ENCODE data around the gene TSSC4. TPM values are rescaled to one million over a fixed set of nuclear protein-coding genes. Genes with fewer than 3 reads are reported as not detected.

The TSSC4 gene
- total RNA-seq, 4 donors from 2014 or later = 54.8 to 70.2 (median 66.3) TPM

GRCh38 chr11:2402106-2402505 lies 1.6 kb downstream of the TSSC4 start:
- WGBS, 2 donors (ENCODE audit: low coverage in 1 of 2) = 60% methylated on average over 1 of the region's 13 CpGs; no CpG with 5 or more reads in 1 of the 2 donors
- TF ChIP-seq POLR2AphosphoS5 (IDR thresholded peaks at IDR 0.05) = no peak
- Histone ChIP-seq H3K4me1 (peaks cover 0 to 34% (median 24%) of the 10 kb centered on the region in 3 donors), H3K9me3 (no peaks in the 10 kb centered on the region), H3K27me3 (no peaks in the 10 kb centered on the region), H3K4me3 (peak overlapping the region in 1 of 2 donors; percentile 92), H3K36me3 (peaks cover 0 to 45% of the 10 kb centered on the region in 2 donors), H3K27ac (peak overlapping the region in 1 of 4 donors; percentile 98)
- ATAC-seq = no peak

GRCh38 chr11:2402890-2403645 lies 2.5 kb downstream of the TSSC4 start:
- peaks cover 0 to 35% of the 10 kb centered on the region in 2 donors for H3K36me3 ChIP-seq
- no peak overlapping the region for H3K4me3 ChIP-seq
- H3K9me3 ChIP-seq = no peaks in the 10 kb centered on the region
- no peaks in the 10 kb centered on the region for H3K27me3 ChIP-seq
- peaks cover 0 to 34% (median 24%) of the 10 kb centered on the region in 3 donors for H3K4me1 ChIP-seq
- no peak overlapping the region for H3K27ac ChIP-seq
- ATAC-seq = no peak
- WGBS, 2 donors (ENCODE audit: low coverage in 1 of 2) = 65% methylated on average over 5 of the region's 31 CpGs; no CpG with 5 or more reads in 1 of the 2 donors
- no peak for TF ChIP-seq EP300 (IDR thresholded peaks at IDR 0.05)
- no peak for TF ChIP-seq CTCF (IDR thresholded peaks at IDR 0.05)
- TF ChIP-seq POLR2AphosphoS5 (IDR thresholded peaks at IDR 0.05) = no peak
- no peak for TF ChIP-seq POLR2A (IDR thresholded peaks at IDR 0.05)

GRCh38 chr11:2404735-2405196 lies 4.2 kb downstream of the TSSC4 start:
- no peak for ATAC-seq

GRCh38 chr11:2406451-2406850 lies 5.9 kb downstream of the TSSC4 start:
- TF ChIP-seq CTCF (IDR thresholded peaks at IDR 0.05) = no peak
- no peak for TF ChIP-seq EP300 (IDR thresholded peaks at IDR 0.05)
- H3K27ac ChIP-seq = no peak overlapping the region
- H3K4me1 ChIP-seq = peaks cover 0 to 13% (median 9%) of the 10 kb centered on the region in 3 donors
- H3K4me3 ChIP-seq = no peak overlapping the region
- H3K9me3 ChIP-seq = no peaks in the 10 kb centered on the region
- no peaks in the 10 kb centered on the region for H3K27me3 ChIP-seq
- peaks cover 0 to 27% of the 10 kb centered on the region in 2 donors for H3K36me3 ChIP-seq
- ATAC-seq = no peak
- WGBS, 2 donors (ENCODE audit: low coverage in 1 of 2) = 81% methylated on average over 4 of the region's 14 CpGs; no CpG with 5 or more reads in 1 of the 2 donors

More at GRCh38 chr11:2404735-2405196, 4.2 kb downstream of the TSSC4 start:
- TF ChIP-seq POLR2AphosphoS5 (IDR thresholded peaks at IDR 0.05) (no peak), EP300 (IDR thresholded peaks at IDR 0.05) (no peak), CTCF (IDR thresholded peaks at IDR 0.05) (no peak)
- Histone ChIP-seq H3K36me3 (peaks cover 0 to 27% of the 10 kb centered on the region in 2 donors), H3K27me3 (no peaks in the 10 kb centered on the region), H3K4me1 (peaks cover 0 to 19% (median 13%) of the 10 kb centered on the region in 3 donors), H3K27ac (no peak overlapping the region), H3K9me3 (no peaks in the 10 kb centered on the region), H3K4me3 (no peak overlapping the region)
- WGBS, 2 donors (ENCODE audit: low coverage in 1 of 2) = 100% methylated on average over 2 of the region's 12 CpGs; no CpG with 5 or more reads in 1 of the 2 donors

GRCh38 chr11:2406878-2407410 lies 6.4 kb downstream of the TSSC4 start:
- no peak overlapping the region for H3K4me3 ChIP-seq
- ATAC-seq = no peak
- WGBS, 2 donors (ENCODE audit: low coverage in 1 of 2) = 80 to 81% methylated on average over 2 to 3 of the region's 24 CpGs
- TF ChIP-seq EP300 (IDR thresholded peaks at IDR 0.05) = no peak
- no peak for TF ChIP-seq CTCF (IDR thresholded peaks at IDR 0.05)
- TF ChIP-seq POLR2A (IDR thresholded peaks at IDR 0.05) = no peak
- no peak for TF ChIP-seq POLR2AphosphoS5 (IDR thresholded peaks at IDR 0.05)
- H3K36me3 ChIP-seq = peaks cover 0 to 26% of the 10 kb centered on the region in 2 donors
- no peaks in the 10 kb centered on the region for H3K27me3 ChIP-seq
- H3K27ac ChIP-seq = no peak overlapping the region
- H3K9me3 ChIP-seq = no peaks in the 10 kb centered on the region
- H3K4me1 ChIP-seq = peaks cover 0 to 8% (median 5%) of the 10 kb centered on the region in 3 donors

All from gastroesophageal sphincter (tissue), 4 donors.